Uterus (tissue), 4 donors: Measurements from ENCODE around the gene TRIM59. TPM values are rescaled to one million over a fixed set of nuclear protein-coding genes. Genes with fewer than 3 reads are reported as not detected.
A peak's percentile ranks its signal among the peaks of the same experiment; 100 is the strongest.

Experiments
- DNase-seq, 2 donors: peaks; one replicate each; pipeline ENCODE4 v3.0.0-alpha.2; 2019 to 2020
- H3K27ac ChIP-seq, 2 donors: fragments of 200-600 bp; sonication (generic); 1 replicate in 1 of 2; 2 replicates in 1 of 2; pipeline ENCODE4 v1.5.1; 2016 to 2018
- H3K27me3 ChIP-seq, 2 donors: fragments of 200-600 bp; sonication (generic); one replicate each; pipeline ENCODE4 v1.5.1; 2018 to 2019; ENCODE audit warnings: control low read depth in 1 of 2
- H3K36me3 ChIP-seq, 2 donors: fragments of 200-600 bp; sonication (generic); one replicate each; pipeline ENCODE4 v1.5.1; 2019; ENCODE audit warnings: control low read depth in 1 of 2
- H3K4me1 ChIP-seq, 2 donors: fragments of 200-600 bp; sonication (generic); one replicate each; pipeline ENCODE4 v1.5.1; 2018 to 2019; ENCODE audit warnings: control low read depth in 1 of 2
- H3K4me3 ChIP-seq, 2 donors: fragments of 200-600 bp; sonication (generic); 1 replicate in 1 of 2; 2 replicates in 1 of 2; pipeline ENCODE4 v1.5.1; 2018 to 2019; ENCODE audit warnings: mild to moderate bottlenecking in 1 of 2
- H3K9me3 ChIP-seq, 2 donors: fragments of 200-600 bp; sonication (generic); one replicate each; pipeline ENCODE4 v1.5.1; 2019; ENCODE audit warnings: control low read depth in 1 of 2
- CTCF ChIP-seq, 4 experiments: fragments of 200-600 bp in 2 of 4; fragments of 450-650 bp in 2 of 4; sonication (generic) in 2 of 4; IDR thresholded peaks; one replicate each; pipeline ENCODE4 v1.5.1; 2016 to 2019; ENCODE audit warnings: antibody characterized with exemption in 4 of 4, mild to moderate bottlenecking in 2 of 4, moderate library complexity in 1 of 4
- POLR2A ChIP-seq, 2 donors: fragments of 450-650 bp; IDR thresholded peaks; one replicate each; pipeline ENCODE4 v1.6.1; 2016; ENCODE audit warnings: antibody characterized with exemption in 2 of 2, mild to moderate bottlenecking in 1 of 2, moderate library complexity in 1 of 2
- intact Hi-C: fragments of 100-400 bp; cut with DNase I; formaldehyde crosslinking; loops from one replicate; pipeline ENCODE4 v1.15.1; 2023; ENCODE audit warnings: low total_unique reads
- total RNA-seq, 4 donors: library from RNA; depleted of rRNA in 3 of 4; stranded (reverse); fragments of >200 nt in 3 of 4; gene quantifications; one replicate each; pipeline versions ENCODE4 v1.1.0 to v1.2.4, GENCODE V29; 2014 to 2023
- donor health status: DM: yes; HTN: yes; CAD: no.

TRIM59 gene
- total RNA-seq, 4 donors from 2014 or later = 1.0 to 42.9 (median 5.1) TPM; not detected in 1

- H3K9me3 ChIP-seq = no peaks in the 10 kb centered on the region
- TF ChIP-seq CTCF (IDR thresholded peaks at IDR 0.05) (no peak), POLR2A (IDR thresholded peaks at IDR 0.05) (no peak)
- no peaks in the 10 kb centered on the region for H3K4me1 ChIP-seq
- H3K36me3 ChIP-seq = no peaks in the 10 kb centered on the region
- intact Hi-C loops = no loop called here
- DNase-seq = no peak
- H3K27ac ChIP-seq = no peak overlapping the region
- H3K27me3 ChIP-seq = no peaks in the 10 kb centered on the region
- no peak overlapping the region for H3K4me3 ChIP-seq
These were observed 37.1 kb downstream of the TRIM59 start for GRCh38 chr3:160412477-160412876.

GRCh38 chr3:160409812-160410610 lies 39.6 kb downstream of the TRIM59 start:
- Histone ChIP-seq H3K9me3 (no peaks in the 10 kb centered on the region), H3K4me1 (no peaks in the 10 kb centered on the region), H3K27me3 (no peaks in the 10 kb centered on the region), H3K27ac (no peak overlapping the region), H3K36me3 (no peaks in the 10 kb centered on the region), H3K4me3 (no peak overlapping the region)
- no peak for DNase-seq
- intact Hi-C loops = no loop called here
- TF ChIP-seq POLR2A (IDR thresholded peaks at IDR 0.05) (no peak), CTCF (IDR thresholded peaks at IDR 0.05) (no peak)

GRCh38 chr3:160403796-160404470 lies 45.7 kb downstream of the TRIM59 start:
- intact Hi-C loops = no loop called here
- Histone ChIP-seq H3K27ac (peak overlapping the region in 1 of 2 donors; percentile 92), H3K9me3 (no peaks in the 10 kb centered on the region), H3K4me3 (no peak overlapping the region), H3K27me3 (no peaks in the 10 kb centered on the region), H3K36me3 (no peaks in the 10 kb centered on the region), H3K4me1 (peaks cover 0 to 14% of the 10 kb centered on the region in 2 donors)
- DNase-seq = no peak
- TF ChIP-seq CTCF (IDR thresholded peaks at IDR 0.05) (no peak), POLR2A (IDR thresholded peaks at IDR 0.05) (no peak)

- intact Hi-C loops = no loop called here
- Histone ChIP-seq H3K36me3 (no peaks in the 10 kb centered on the region), H3K9me3 (no peaks in the 10 kb centered on the region), H3K27me3 (no peaks in the 10 kb centered on the region), H3K4me1 (peaks cover 4 to 14% of the 10 kb centered on the region in 2 donors), H3K4me3 (no peak overlapping the region), H3K27ac (peak overlapping the region in 1 of 2 donors; percentile 92)
- TF ChIP-seq CTCF (IDR thresholded peaks at IDR 0.05) = no peak
- no peak for TF ChIP-seq POLR2A (IDR thresholded peaks at IDR 0.05)
- DNase-seq = no peak
These were observed 46.5 kb downstream of the TRIM59 start for GRCh38 chr3:160403028-160403545.
